Measurements from ENCODE around the gene PAQR5.

Gene PAQR5

GRCh38 chr15:69357773-69358771 is 59.4 kb downstream of the PAQR5 start:
- Histone ChIP-seq H3K4me3 (ENCODE audit: low read length) (no peak overlapping the region), H3K36me3 (ENCODE audit: insufficient read depth, low read length) (no peaks in the 10 kb centered on the region), H3K4me1 (ENCODE audit: insufficient read depth, low read length) (peaks cover 6% of the 10 kb centered on the region), H3K9me3 (ENCODE audit: insufficient read depth, low read depth, low read length) (no peaks in the 10 kb centered on the region), H3K27ac (ENCODE audit: low read depth, low read length) (no peak overlapping the region), H3K27me3 (ENCODE audit: insufficient read depth, low read length) (no peaks in the 10 kb centered on the region), H3K9ac (ENCODE audit: low read depth, low read length) (no peak overlapping the region)
- 68% methylated on average over 9 of the region's 9 CpGs for WGBS

GRCh38 chr15:69358850-69359249 is 60.1 kb downstream of the PAQR5 start:
- Histone ChIP-seq H3K27me3 (ENCODE audit: insufficient read depth, low read length) (no peaks in the 10 kb centered on the region), H3K4me3 (ENCODE audit: low read length) (no peak overlapping the region), H3K9me3 (ENCODE audit: insufficient read depth, low read depth, low read length) (no peaks in the 10 kb centered on the region), H3K27ac (ENCODE audit: low read depth, low read length) (no peak overlapping the region), H3K9ac (ENCODE audit: low read depth, low read length) (no peak overlapping the region), H3K36me3 (ENCODE audit: insufficient read depth, low read length) (no peaks in the 10 kb centered on the region), H3K4me1 (ENCODE audit: insufficient read depth, low read length) (peaks cover 6% of the 10 kb centered on the region)
- WGBS: 93% methylated on average over 4 of the region's 4 CpGs

GRCh38 chr15:69359722-69360121 is 61.0 kb downstream of the PAQR5 start:
- Histone ChIP-seq H3K9me3 (ENCODE audit: insufficient read depth, low read depth, low read length) (no peaks in the 10 kb centered on the region), H3K4me3 (ENCODE audit: low read length) (no peak overlapping the region), H3K36me3 (ENCODE audit: insufficient read depth, low read length) (no peaks in the 10 kb centered on the region), H3K27ac (ENCODE audit: low read depth, low read length) (no peak overlapping the region), H3K27me3 (ENCODE audit: insufficient read depth, low read length) (no peaks in the 10 kb centered on the region), H3K4me1 (ENCODE audit: insufficient read depth, low read length) (peaks cover 6% of the 10 kb centered on the region), H3K9ac (ENCODE audit: low read depth, low read length) (no peak overlapping the region)
- WGBS: 88% methylated on average over 3 of the region's 3 CpGs

GRCh38 chr15:69360642-69361041 is 61.9 kb downstream of the PAQR5 start:
- no peak overlapping the region for H3K27ac ChIP-seq (ENCODE audit: low read depth, low read length)

GRCh38 chr15:69367236-69367635 is 68.5 kb downstream of the PAQR5 start:
- no peak overlapping the region for H3K27ac ChIP-seq (ENCODE audit: low read depth, low read length)
- H3K36me3 ChIP-seq (ENCODE audit: insufficient read depth, low read length): no peaks in the 10 kb centered on the region
- no peaks in the 10 kb centered on the region for H3K27me3 ChIP-seq (ENCODE audit: insufficient read depth, low read length)
- no peaks in the 10 kb centered on the region for H3K9me3 ChIP-seq (ENCODE audit: insufficient read depth, low read depth, low read length)
- 89% methylated on average over 2 of the region's 3 CpGs for WGBS
- H3K9ac ChIP-seq (ENCODE audit: low read depth, low read length): no peak overlapping the region
- no peak overlapping the region for H3K4me3 ChIP-seq (ENCODE audit: low read length)
- H3K4me1 ChIP-seq (ENCODE audit: insufficient read depth, low read length): no peaks in the 10 kb centered on the region

More at GRCh38 chr15:69360642-69361041, 61.9 kb downstream of the PAQR5 start:
- no peaks in the 10 kb centered on the region for H3K27me3 ChIP-seq (ENCODE audit: insufficient read depth, low read length)
- H3K36me3 ChIP-seq (ENCODE audit: insufficient read depth, low read length): no peaks in the 10 kb centered on the region
- no peaks in the 10 kb centered on the region for H3K9me3 ChIP-seq (ENCODE audit: insufficient read depth, low read depth, low read length)
- H3K4me1 ChIP-seq (ENCODE audit: insufficient read depth, low read length): peaks cover 6% of the 10 kb centered on the region
- H3K4me3 ChIP-seq (ENCODE audit: low read length): no peak overlapping the region
- 0% methylated on average over 1 of the region's 1 CpG for WGBS
- H3K9ac ChIP-seq (ENCODE audit: low read depth, low read length): no peak overlapping the region

- Histone ChIP-seq H3K27me3 (ENCODE audit: insufficient read depth, low read length) (no peaks in the 10 kb centered on the region), H3K9ac (ENCODE audit: low read depth, low read length) (no peak overlapping the region), H3K4me3 (ENCODE audit: low read length) (no peak overlapping the region), H3K4me1 (ENCODE audit: insufficient read depth, low read length) (no peaks in the 10 kb centered on the region), H3K9me3 (ENCODE audit: insufficient read depth, low read depth, low read length) (no peaks in the 10 kb centered on the region), H3K27ac (ENCODE audit: low read depth, low read length) (no peak overlapping the region), H3K36me3 (ENCODE audit: insufficient read depth, low read length) (no peaks in the 10 kb centered on the region)
- 90% methylated on average over 2 of the region's 2 CpGs for WGBS
Observed at GRCh38 chr15:69369631-69370030, 70.9 kb downstream of the PAQR5 start.

GRCh38 chr15:69373406-69373805 is 74.7 kb downstream of the PAQR5 start:
- no peaks in the 10 kb centered on the region for H3K4me1 ChIP-seq (ENCODE audit: insufficient read depth, low read length)
- 95% methylated on average over 6 of the region's 6 CpGs for WGBS
- no peaks in the 10 kb centered on the region for H3K9me3 ChIP-seq (ENCODE audit: insufficient read depth, low read depth, low read length)
- no peaks in the 10 kb centered on the region for H3K36me3 ChIP-seq (ENCODE audit: insufficient read depth, low read length)
- H3K9ac ChIP-seq (ENCODE audit: low read depth, low read length): no peak overlapping the region
- H3K4me3 ChIP-seq (ENCODE audit: low read length): no peak overlapping the region
- H3K27ac ChIP-seq (ENCODE audit: low read depth, low read length): no peak overlapping the region
- H3K27me3 ChIP-seq (ENCODE audit: insufficient read depth, low read length): no peaks in the 10 kb centered on the region

- WGBS: 93% methylated on average over 8 of the region's 8 CpGs
Observed at GRCh38 chr15:69375151-69375790, 76.6 kb downstream of the PAQR5 start.

GRCh38 chr15:69377216-69377970 is 78.7 kb downstream of the PAQR5 start:
- Histone ChIP-seq H3K27ac (ENCODE audit: low read depth, low read length) (no peak overlapping the region), H3K9ac (ENCODE audit: low read depth, low read length) (no peak overlapping the region), H3K27me3 (ENCODE audit: insufficient read depth, low read length) (no peaks in the 10 kb centered on the region), H3K4me3 (ENCODE audit: low read length) (no peak overlapping the region), H3K9me3 (ENCODE audit: insufficient read depth, low read depth, low read length) (no peaks in the 10 kb centered on the region), H3K36me3 (ENCODE audit: insufficient read depth, low read length) (no peaks in the 10 kb centered on the region), H3K4me1 (ENCODE audit: insufficient read depth, low read length) (no peaks in the 10 kb centered on the region)
- 89% methylated on average over 8 of the region's 8 CpGs for WGBS

More at GRCh38 chr15:69375151-69375790, 76.6 kb downstream of the PAQR5 start:
- Histone ChIP-seq H3K9ac (ENCODE audit: low read depth, low read length) (no peak overlapping the region), H3K4me1 (ENCODE audit: insufficient read depth, low read length) (no peaks in the 10 kb centered on the region), H3K4me3 (ENCODE audit: low read length) (no peak overlapping the region), H3K9me3 (ENCODE audit: insufficient read depth, low read depth, low read length) (no peaks in the 10 kb centered on the region), H3K27me3 (ENCODE audit: insufficient read depth, low read length) (no peaks in the 10 kb centered on the region), H3K36me3 (ENCODE audit: insufficient read depth, low read length) (no peaks in the 10 kb centered on the region), H3K27ac (ENCODE audit: low read depth, low read length) (no peak overlapping the region)

GRCh38 chr15:69380100-69380725 is 81.5 kb downstream of the PAQR5 start:
- H3K36me3 ChIP-seq (ENCODE audit: insufficient read depth, low read length): no peaks in the 10 kb centered on the region
- no peaks in the 10 kb centered on the region for H3K27me3 ChIP-seq (ENCODE audit: insufficient read depth, low read length)
- no peaks in the 10 kb centered on the region for H3K9me3 ChIP-seq (ENCODE audit: insufficient read depth, low read depth, low read length)
- H3K4me1 ChIP-seq (ENCODE audit: insufficient read depth, low read length): no peaks in the 10 kb centered on the region
- H3K27ac ChIP-seq (ENCODE audit: low read depth, low read length): no peak overlapping the region
- no peak overlapping the region for H3K4me3 ChIP-seq (ENCODE audit: low read length)
- H3K9ac ChIP-seq (ENCODE audit: low read depth, low read length): no peak overlapping the region
- 70% methylated on average over 9 of the region's 9 CpGs for WGBS
